Right atrium auricular region (tissue), 2 donors: ENCODE data around the gene ASH1L. TPM values are rescaled to one million over a fixed set of nuclear protein-coding genes. Genes with fewer than 3 reads are reported as not detected.

Experiments
- DNase-seq: peaks from one replicate; pipeline ENCODE4 v3.0.0-alpha.2; 2019; ENCODE audit warnings: low spot score
- H3K27ac ChIP-seq, 2 donors: fragments of 200-600 bp; sonication (generic); 1 replicate in 1 of 2; 2 replicates in 1 of 2; pipeline ENCODE4 v1.5.1; 2016 to 2019
- H3K27me3 ChIP-seq, 2 donors: fragments of 200-600 bp; sonication (generic); one replicate each; pipeline versions ENCODE4 v1.5.1 to v1.6.0; 2017 to 2019
- H3K36me3 ChIP-seq: fragments of 200-600 bp; sonication (generic); one replicate; pipeline ENCODE4 v1.5.1; 2016
- H3K4me1 ChIP-seq, 2 donors: fragments of 200-600 bp; sonication (generic); one replicate each; pipeline versions ENCODE4 v1.5.1 to v1.6.0; 2017 to 2019
- H3K4me3 ChIP-seq, 2 donors: fragments of 200-600 bp; sonication (generic); 1 replicate in 1 of 2; 2 replicates in 1 of 2; pipeline ENCODE4 v1.5.1; 2017 to 2019; ENCODE audit warnings: mild to moderate bottlenecking in 1 of 2, moderate library complexity in 1 of 2
- H3K9me3 ChIP-seq, 2 donors: fragments of 200-600 bp; sonication (generic); one replicate each; pipeline ENCODE4 v1.5.1; 2019
- total RNA-seq, 2 donors: library from RNA; depleted of rRNA; stranded (reverse); fragments of >200 nt; gene quantifications; one replicate each; pipeline ENCODE4 v1.1.0, GENCODE V29; 2016
- TF ChIP-seq, protein P1 (sequence below), 2 donors: fragments of 200-600 bp; sonication (generic); IDR thresholded peaks; one replicate each; pipeline ENCODE4 v1.5.1; 2019; ENCODE audit warnings: antibody characterized with exemption in 2 of 2

Gene ASH1L
- total RNA-seq, 2 donors from 2014 or later: 37.2 to 50.2 TPM

DNA sequence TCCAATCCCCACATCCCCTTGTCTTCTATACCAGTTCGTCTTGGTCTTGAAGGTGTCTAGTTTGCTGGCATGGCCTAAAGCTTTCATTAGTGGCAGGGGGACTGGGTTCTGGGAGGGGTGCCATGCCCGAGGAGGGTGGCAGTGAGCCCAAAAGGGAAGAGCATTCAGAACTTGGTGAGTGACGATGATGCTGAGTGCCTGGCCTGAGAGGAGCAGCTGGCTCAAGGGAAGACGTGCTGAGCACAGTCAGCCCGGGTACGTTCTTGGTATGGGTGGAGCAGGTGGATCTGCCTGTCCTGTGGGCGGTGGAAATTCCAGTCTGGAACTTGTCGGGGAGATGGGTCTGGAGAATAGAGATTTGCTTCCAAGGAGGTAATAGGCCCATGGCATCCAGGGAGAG is 249.3 kb downstream of the ASH1L start:
- TF ChIP-seq, protein P1, sequence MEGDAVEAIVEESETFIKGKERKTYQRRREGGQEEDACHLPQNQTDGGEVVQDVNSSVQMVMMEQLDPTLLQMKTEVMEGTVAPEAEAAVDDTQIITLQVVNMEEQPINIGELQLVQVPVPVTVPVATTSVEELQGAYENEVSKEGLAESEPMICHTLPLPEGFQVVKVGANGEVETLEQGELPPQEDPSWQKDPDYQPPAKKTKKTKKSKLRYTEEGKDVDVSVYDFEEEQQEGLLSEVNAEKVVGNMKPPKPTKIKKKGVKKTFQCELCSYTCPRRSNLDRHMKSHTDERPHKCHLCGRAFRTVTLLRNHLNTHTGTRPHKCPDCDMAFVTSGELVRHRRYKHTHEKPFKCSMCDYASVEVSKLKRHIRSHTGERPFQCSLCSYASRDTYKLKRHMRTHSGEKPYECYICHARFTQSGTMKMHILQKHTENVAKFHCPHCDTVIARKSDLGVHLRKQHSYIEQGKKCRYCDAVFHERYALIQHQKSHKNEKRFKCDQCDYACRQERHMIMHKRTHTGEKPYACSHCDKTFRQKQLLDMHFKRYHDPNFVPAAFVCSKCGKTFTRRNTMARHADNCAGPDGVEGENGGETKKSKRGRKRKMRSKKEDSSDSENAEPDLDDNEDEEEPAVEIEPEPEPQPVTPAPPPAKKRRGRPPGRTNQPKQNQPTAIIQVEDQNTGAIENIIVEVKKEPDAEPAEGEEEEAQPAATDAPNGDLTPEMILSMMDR (IDR thresholded peaks at IDR 0.05): no peak
- Histone ChIP-seq H3K27ac (no peak overlapping the region), H3K4me3 (no peak overlapping the region), H3K4me1 (peaks cover 0 to 18% of the 10 kb centered on the region in 2 donors), H3K36me3 (peaks cover 21% of the 10 kb centered on the region), H3K9me3 (no peaks in the 10 kb centered on the region), H3K27me3 (no peaks in the 10 kb centered on the region)
- no peak for DNase-seq

- H3K36me3 ChIP-seq: peaks cover 8% of the 10 kb centered on the region
- H3K27me3 ChIP-seq: no peaks in the 10 kb centered on the region
- no peak for DNase-seq
- TF ChIP-seq, protein P1 (IDR thresholded peaks at IDR 0.05): no peak
- no peaks in the 10 kb centered on the region for H3K9me3 ChIP-seq
- peak overlapping the region; percentile 87 to 93 for H3K27ac ChIP-seq
- H3K4me1 ChIP-seq: peaks cover 0 to 26% of the 10 kb centered on the region in 2 donors
- H3K4me3 ChIP-seq: peak overlapping the region; percentile 66 to 67
Observed at GRCh38 chr1:155309423-155310021, 253.1 kb downstream of the ASH1L start.

DNA sequence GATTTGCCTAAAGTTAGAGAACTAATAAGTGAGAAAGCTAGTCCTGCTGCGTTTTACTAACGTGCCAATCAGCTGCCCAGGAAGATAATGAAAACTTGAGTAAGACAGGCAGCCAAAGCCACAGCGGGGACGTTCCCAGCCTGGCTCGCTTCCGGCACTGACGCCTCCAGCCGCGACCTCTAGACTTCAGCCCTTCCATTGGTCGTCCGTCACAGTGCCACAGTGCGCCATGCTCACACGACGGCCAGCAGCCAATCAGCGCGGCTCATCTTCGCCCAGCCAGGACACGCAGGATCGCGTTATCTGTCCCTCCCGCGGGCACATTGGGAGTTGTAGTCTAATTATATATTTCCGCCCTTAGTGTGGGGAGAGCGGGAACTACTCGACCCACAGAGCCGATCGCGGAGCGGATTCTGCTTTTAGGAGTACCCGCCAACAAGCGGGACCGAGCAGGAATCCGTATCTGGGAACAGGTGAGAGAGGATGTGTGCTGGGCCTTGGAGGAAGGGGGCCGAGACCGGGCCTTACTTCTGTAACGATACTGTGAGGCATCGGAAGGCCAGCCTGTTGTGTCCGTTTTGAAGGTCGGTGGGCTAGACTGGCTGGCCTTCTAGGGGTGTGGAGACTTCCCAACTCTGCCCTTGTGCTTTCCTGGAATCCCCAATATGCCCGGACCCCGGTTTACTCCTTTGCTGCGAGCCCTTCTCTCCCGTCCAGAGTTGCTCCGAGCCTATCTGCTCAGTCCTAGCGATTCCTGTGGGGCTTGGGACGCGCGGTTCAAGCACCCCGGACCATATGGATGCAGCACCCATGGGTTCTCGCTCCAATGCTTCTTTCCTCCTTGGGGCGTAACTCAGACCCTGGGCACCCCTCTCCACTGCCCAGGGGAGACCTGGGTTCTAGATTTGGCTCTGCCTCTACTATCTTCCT is 253.8 kb downstream of the ASH1L start, which contains the start of gene FDPS:
Gene FDPS (plus strand): TSS at position 374 of the 930 bp plus-strand sequence. CDS start 924 bp downstream, outside the sequence.
- no peaks in the 10 kb centered on the region for H3K27me3 ChIP-seq
- TF ChIP-seq, protein P1 (IDR thresholded peaks at IDR 0.05): no peak
- peak; percentile 100 for DNase-seq
- peaks cover 6% of the 10 kb centered on the region for H3K36me3 ChIP-seq
- H3K27ac ChIP-seq: peak within 1 kb of the TSS; percentile 87 to 93
- peak within 1 kb of the TSS; percentile 66 to 67 for H3K4me3 ChIP-seq
- peaks cover 0 to 26% of the 10 kb centered on the region in 2 donors for H3K4me1 ChIP-seq
- H3K9me3 ChIP-seq: no peaks in the 10 kb centered on the region

DNA sequence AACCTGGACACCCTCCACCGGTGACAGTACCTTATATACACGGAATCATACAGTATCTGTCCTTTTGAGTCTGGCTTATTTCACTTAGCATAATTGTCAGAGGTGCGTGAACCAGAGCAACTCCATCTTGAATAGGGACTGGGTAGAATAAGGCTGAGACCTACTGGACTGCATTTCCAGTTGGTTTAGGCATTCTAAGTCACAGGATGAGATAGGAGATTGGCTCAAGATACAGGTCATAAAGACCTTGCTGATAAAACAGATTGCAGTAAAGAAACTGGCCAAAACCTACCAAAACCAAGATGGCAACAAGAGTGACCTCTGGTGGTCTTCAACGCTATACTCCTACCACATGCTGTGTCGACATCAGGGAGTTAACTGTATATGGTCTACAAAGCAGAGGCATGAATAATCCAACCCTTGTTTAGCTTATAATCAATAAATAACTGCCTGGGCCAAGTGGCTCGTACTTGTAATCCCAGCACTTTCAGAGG is 255.3 kb downstream of the ASH1L start:
- Histone ChIP-seq H3K4me3 (no peak overlapping the region), H3K36me3 (no peaks in the 10 kb centered on the region), H3K27me3 (no peaks in the 10 kb centered on the region), H3K9me3 (no peaks in the 10 kb centered on the region), H3K27ac (peak overlapping the region in 1 of 2 donors; percentile 87), H3K4me1 (peaks cover 0 to 26% of the 10 kb centered on the region in 2 donors)
- no peak for DNase-seq
- TF ChIP-seq, protein P1 (IDR thresholded peaks at IDR 0.05): peak in 1 of 2 donors; percentile 42

GRCh38 chr1:155305881-155306391 is 256.7 kb downstream of the ASH1L start:
- Histone ChIP-seq H3K27me3 (no peaks in the 10 kb centered on the region), H3K36me3 (no peaks in the 10 kb centered on the region), H3K4me1 (peaks cover 0 to 26% of the 10 kb centered on the region in 2 donors), H3K9me3 (no peaks in the 10 kb centered on the region), H3K27ac (no peak overlapping the region), H3K4me3 (no peak overlapping the region)
- TF ChIP-seq, protein P1 (IDR thresholded peaks at IDR 0.05): no peak
- DNase-seq: no peak
